Osteoblast (primary cell): ENCODE measurements around the gene PIK3R3. TPM values are rescaled to one million over a fixed set of nuclear protein-coding genes. Genes with fewer than 3 reads are reported as not detected.

Source experiments
- DNase-seq: peaks from one replicate; pipeline ENCODE4 v3.0.0; 2011; ENCODE audit warnings: low spot score, mixed read lengths; ENCODE audit not compliant: insufficient read length; ENCODE audit errors: missing footprints
- H2AFZ ChIP-seq: 2 replicates; pipeline ENCODE4 v1.6.0; 2011; ENCODE audit warnings: mild to moderate bottlenecking, low read length
- H3K27ac ChIP-seq: 2 replicates; pipeline ENCODE4 v1.5.1; 2011; ENCODE audit warnings: mild to moderate bottlenecking, low read depth, low read length, moderate library complexity
- H3K27me3 ChIP-seq: 2 replicates; pipeline ENCODE4 v1.6.0; 2012; ENCODE audit warnings: mild to moderate bottlenecking, control low read depth, inconsistent platforms, low read length, moderate library complexity; ENCODE audit not compliant: insufficient read depth
- H3K36me3 ChIP-seq: 2 replicates; pipeline ENCODE4 v1.5.1; 2011; ENCODE audit warnings: mild to moderate bottlenecking, low read length, control low read depth, moderate library complexity; ENCODE audit not compliant: insufficient read depth
- H3K4me1 ChIP-seq: 2 replicates; pipeline ENCODE4 v1.5.1; 2011; ENCODE audit warnings: mild to moderate bottlenecking, low read length, control low read depth, moderate library complexity; ENCODE audit not compliant: insufficient read depth
- H3K4me2 ChIP-seq: 2 replicates; pipeline ENCODE4 v1.6.0; 2011; ENCODE audit warnings: mild to moderate bottlenecking, low read length; ENCODE audit not compliant: insufficient read depth
- H3K4me3 ChIP-seq: fragments of 200-600 bp; sonication (generic); 3 replicates; pipeline ENCODE4 v1.5.1; 2012; ENCODE audit warnings: mild to moderate bottlenecking, low read length, inconsistent platforms; ENCODE audit not compliant: insufficient read depth
- H3K79me2 ChIP-seq: 2 replicates; pipeline ENCODE4 v1.6.0; 2012; ENCODE audit warnings: mild to moderate bottlenecking, low read length, control low read depth, inconsistent platforms; ENCODE audit not compliant: insufficient read depth
- H3K9me3 ChIP-seq: 2 replicates; pipeline ENCODE4 v1.5.1; 2011; ENCODE audit warnings: low read depth, low read length, control low read depth
- H4K20me1 ChIP-seq: 2 replicates; pipeline ENCODE4 v1.6.0; 2012; ENCODE audit warnings: mild to moderate bottlenecking, low read length, control low read depth; ENCODE audit not compliant: insufficient read depth
- total RNA-seq: library from RNA; depleted of rRNA; stranded (reverse); fragments of >200 nt; gene quantifications from 2 replicates; pipeline ENCODE4 v1.2.3, GENCODE V29; 2012
- TF ChIP-seq, protein P1 (sequence below): IDR thresholded peaks from 2 replicates; pipeline ENCODE4 v1.5.1; 2011; ENCODE audit warnings: mild to moderate bottlenecking, low read depth, low read length, moderate library complexity; ENCODE audit errors: extremely low read depth

Gene PIK3R3
- 4.0 and 5.3 TPM in 2 replicates for total RNA-seq

DNA sequence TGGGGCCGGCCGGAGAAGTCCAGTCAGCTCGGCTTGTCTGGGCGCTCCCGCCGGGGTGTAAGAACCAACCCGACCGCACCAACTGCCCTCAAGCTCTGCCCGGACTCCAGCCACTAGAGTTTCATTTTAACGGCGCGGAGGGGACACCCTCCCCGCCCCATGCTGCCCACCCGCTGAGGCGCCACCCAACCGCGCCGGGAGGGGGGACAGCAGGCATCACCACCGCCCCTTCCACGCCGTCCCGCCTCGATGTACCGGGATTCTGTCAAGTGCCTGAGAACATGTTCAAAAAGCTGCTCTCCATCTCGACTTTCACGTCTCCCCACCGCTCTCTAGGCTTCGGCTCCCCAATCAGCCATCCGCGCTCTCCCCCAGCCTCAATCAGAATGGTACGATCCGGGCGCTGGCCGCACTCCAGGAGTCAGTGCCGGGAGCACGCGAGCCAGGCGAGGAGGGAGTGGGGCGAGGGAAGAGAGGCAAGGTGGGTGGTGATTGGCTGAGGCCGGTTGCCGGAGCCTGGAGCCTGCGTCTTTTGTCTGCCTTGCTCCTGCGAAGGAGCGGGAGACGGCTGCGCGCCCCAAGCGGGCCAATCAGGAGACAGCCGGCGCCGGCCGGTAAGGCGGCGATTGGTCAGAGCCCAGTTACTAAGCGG is at the start of gene PIK3R3:
Gene PIK3R3, minus strand, starts transcription at position 101 of the 652 bp plus-strand sequence. CDS start 677 bp downstream, outside the sequence.
- no peaks in the 10 kb centered on the region for H3K27me3 ChIP-seq
- peak within 1 kb of the TSS; percentile 84 for H3K4me3 ChIP-seq
- peak within 1 kb of the TSS; percentile 99 for H3K27ac ChIP-seq
- peak within 1 kb of the TSS; percentile 95 for H3K4me2 ChIP-seq
- peaks cover 16% of the 10 kb centered on the region for H3K79me2 ChIP-seq
- DNase-seq = peak; percentile 98
- TF ChIP-seq, protein P1, sequence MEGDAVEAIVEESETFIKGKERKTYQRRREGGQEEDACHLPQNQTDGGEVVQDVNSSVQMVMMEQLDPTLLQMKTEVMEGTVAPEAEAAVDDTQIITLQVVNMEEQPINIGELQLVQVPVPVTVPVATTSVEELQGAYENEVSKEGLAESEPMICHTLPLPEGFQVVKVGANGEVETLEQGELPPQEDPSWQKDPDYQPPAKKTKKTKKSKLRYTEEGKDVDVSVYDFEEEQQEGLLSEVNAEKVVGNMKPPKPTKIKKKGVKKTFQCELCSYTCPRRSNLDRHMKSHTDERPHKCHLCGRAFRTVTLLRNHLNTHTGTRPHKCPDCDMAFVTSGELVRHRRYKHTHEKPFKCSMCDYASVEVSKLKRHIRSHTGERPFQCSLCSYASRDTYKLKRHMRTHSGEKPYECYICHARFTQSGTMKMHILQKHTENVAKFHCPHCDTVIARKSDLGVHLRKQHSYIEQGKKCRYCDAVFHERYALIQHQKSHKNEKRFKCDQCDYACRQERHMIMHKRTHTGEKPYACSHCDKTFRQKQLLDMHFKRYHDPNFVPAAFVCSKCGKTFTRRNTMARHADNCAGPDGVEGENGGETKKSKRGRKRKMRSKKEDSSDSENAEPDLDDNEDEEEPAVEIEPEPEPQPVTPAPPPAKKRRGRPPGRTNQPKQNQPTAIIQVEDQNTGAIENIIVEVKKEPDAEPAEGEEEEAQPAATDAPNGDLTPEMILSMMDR = no peak
- H3K4me1 ChIP-seq = peaks cover 27% of the 10 kb centered on the region
- no peaks in the 10 kb centered on the region for H3K9me3 ChIP-seq
- no peaks in the 10 kb centered on the region for H4K20me1 ChIP-seq
- H3K36me3 ChIP-seq = no peaks in the 10 kb centered on the region
- peak within 1 kb of the TSS; percentile 96 for H2AFZ ChIP-seq

DNA sequence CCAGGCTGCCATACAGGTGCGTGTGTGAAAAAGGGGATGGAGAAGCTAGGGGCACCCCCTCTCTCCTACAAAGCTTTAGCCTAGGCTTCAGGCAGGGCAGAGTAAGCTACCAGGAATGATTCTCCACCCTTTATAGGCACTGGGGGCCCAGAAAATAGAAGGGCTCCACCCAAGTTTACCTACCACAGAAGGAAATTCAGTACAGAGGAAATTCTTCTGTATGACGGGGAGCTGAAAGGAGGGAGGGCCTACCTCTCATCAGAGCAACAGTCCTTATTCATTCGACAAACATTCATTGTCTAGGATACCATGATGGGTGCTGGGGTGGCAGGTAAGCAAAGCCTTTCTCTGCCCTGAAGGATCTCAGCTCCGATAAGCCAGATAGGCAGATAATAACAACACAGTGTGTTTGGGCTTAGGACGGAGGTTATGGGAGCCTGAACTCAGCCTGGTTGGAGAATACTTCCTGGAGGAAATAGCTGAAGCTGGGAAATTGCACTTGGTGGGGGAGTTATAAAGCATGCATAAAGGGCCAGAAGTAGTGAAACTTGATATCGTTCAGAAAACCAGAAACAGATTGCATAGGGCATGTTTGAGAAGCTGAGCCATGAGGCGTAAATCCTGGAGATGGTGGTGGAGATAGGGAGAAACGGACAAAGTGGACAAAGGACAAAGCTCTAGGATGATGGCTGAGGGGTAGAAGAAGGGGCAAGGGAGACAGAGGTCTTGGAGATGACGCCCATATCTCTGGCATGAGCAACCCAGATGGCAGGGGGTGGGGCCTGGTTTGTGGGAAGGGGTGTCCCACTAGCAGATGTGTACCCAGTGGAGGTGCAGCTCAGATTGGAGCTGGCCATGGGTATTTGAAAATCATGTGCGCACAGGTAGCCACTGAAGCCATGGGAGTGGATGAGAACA is 49.2 kb upstream of the PIK3R3 start:
- Histone ChIP-seq H3K79me2 (no peaks in the 10 kb centered on the region), H2AFZ (peak overlapping the region; percentile 24), H3K4me2 (peak overlapping the region; percentile 2), H3K27me3 (no peaks in the 10 kb centered on the region), H3K4me1 (peaks cover 25% of the 10 kb centered on the region), H3K9me3 (no peaks in the 10 kb centered on the region), H3K36me3 (no peaks in the 10 kb centered on the region), H3K27ac (no peak overlapping the region), H4K20me1 (no peaks in the 10 kb centered on the region), H3K4me3 (no peak overlapping the region)
- DNase-seq = peak; percentile 85
- TF ChIP-seq, protein P1 = no peak

DNA sequence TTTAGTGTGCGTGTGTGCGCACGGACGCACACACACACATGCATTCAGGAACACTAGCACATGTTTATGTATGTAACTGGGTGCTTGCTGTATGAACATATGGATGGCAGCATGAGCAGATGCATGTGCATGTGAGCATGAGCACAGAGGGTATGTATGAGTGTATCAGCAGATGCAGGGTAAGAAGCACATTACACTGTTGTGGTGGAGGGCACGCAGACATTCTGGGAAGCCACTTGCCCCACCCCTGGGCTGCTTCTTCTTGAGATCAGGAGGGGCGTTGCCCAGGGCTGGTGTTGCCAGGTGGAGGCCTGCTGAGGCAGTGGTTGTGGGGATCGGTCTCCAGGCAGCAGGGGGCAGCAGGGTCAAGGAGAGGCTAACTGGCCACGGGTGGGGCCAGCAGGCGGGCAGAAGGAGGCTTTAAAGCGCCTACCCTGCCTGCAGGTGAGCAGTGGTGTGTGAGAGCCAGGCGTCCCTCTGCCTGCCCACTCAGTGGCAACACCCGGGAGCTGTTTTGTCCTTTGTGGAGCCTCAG is 47.7 kb upstream of the PIK3R3 start:
- H3K9me3 ChIP-seq = no peaks in the 10 kb centered on the region
- TF ChIP-seq, protein P1 = no peak
- no peaks in the 10 kb centered on the region for H3K36me3 ChIP-seq
- H2AFZ ChIP-seq = no peak overlapping the region
- H3K27ac ChIP-seq = no peak overlapping the region
- no peak for DNase-seq
- no peaks in the 10 kb centered on the region for H4K20me1 ChIP-seq
- no peak overlapping the region for H3K4me3 ChIP-seq
- H3K4me1 ChIP-seq = peaks cover 25% of the 10 kb centered on the region
- H3K27me3 ChIP-seq = no peaks in the 10 kb centered on the region
- H3K4me2 ChIP-seq = no peak overlapping the region
- H3K79me2 ChIP-seq = no peaks in the 10 kb centered on the region
